Heart left ventricle (tissue), 13 donors: ENCODE measurements around the gene TC2N.

Experiments
- CTCF ChIP-seq, 12 donors: fragments of 200-600 bp; sonication (generic) in 4 of 12; IDR thresholded peaks; one replicate each; pipeline versions ENCODE4 v1.5.0 to v1.8.0; 2018 to 2022; ENCODE audit warnings: antibody characterized with exemption in 12 of 12, mild to moderate bottlenecking in 5 of 12
- POLR2A ChIP-seq, 2 donors: fragments of 450-650 bp; IDR thresholded peaks; one replicate each; pipeline ENCODE4 v1.6.1; 2017; ENCODE audit warnings: antibody characterized with exemption in 2 of 2, mild to moderate bottlenecking in 2 of 2, moderate library complexity in 2 of 2
- donor health status: ischemic (EF 13 %, LVEDD 7.1; RV severe dilation, severe dysfunction).
- donor health status: DM: no; HTN: yes; CAD: no.
- donor health status: DM: no; HTN: no; CAD: no.
- donor health status: ischemic (EF 25% LVEDD 6.9; RV normal size, moderate dysfunction).
- donor health status: ischemic (EF 25% LVEDD 5.7; RV mildly dilated, moderate dysfunction).
- donor health status: ischemic (EF 35%, LVEDD 5.7; RV mildly dilated, moderate dysfunction).
- donor health status: nonischemic (EF 11% LVEDD 7.7; RV severe dilation, severe dysfunction).
- donor health status: DM: yes; HTN: yes; CAD: no.
- donor health status: PGD.
- donor health status: ischemic (EF 29% LVEDD 5.4; RV normal size, mild dysfunction).
- donor health status: nonischemic (EF 23%, LVEDD 6.1; RV moderate dilation, normal function).

- TF ChIP-seq CTCF (IDR thresholded peaks at IDR 0.05) (no peak), POLR2A (IDR thresholded peaks at IDR 0.05) (no peak)
Measured at GRCh38 chr14:91882369-91882768, 15.0 kb upstream of the TC2N start.
